ENCODE data around the gene NDST1. TPM values are rescaled to one million over a fixed set of nuclear protein-coding genes. Genes with fewer than 3 reads are reported as not detected.

Gene NDST1
- total and polyA plus RNA-seq, 10 of the 15 experiments (the other 5 are each of a cell fraction or from before 2014, with no cell fraction given) = 0.20 to 53.5 (median 12.9) TPM

- H3K4me1 ChIP-seq (ENCODE audit: control insufficient read depth, insufficient read depth, low read length) = 0 out of 2 replicates have a peak, but pooled peaks cover 3% of the 10 kb centered on the region
- ChIA-PET POLR2A (interaction anchor here (1.1 kb wide), 1 partner anchor 63 kb away, joined by 3 read pairs; no protein-coding TSS in a partner anchor), CTCF (interaction anchor here (0.7 to 1.5 kb wide), 3 partner anchors 20 to 267 kb away, joined by 3 to 4 read pairs (median 3); partner anchors contain the start of gene IRGM), RAD21 (ENCODE audit: unreplicated experiment) (no interaction called here), SMC1A (ENCODE audit: uncharacterized antibody, unreplicated experiment) (interaction anchor here (0.7 to 1.7 kb wide), 5 partner anchors 9 to 230 kb away, joined by 3 to 4 read pairs (median 3); no protein-coding TSS in a partner anchor)
- TF ChIP-seq PAX8 (IDR thresholded peaks at IDR 0.05) = no peak
- TF ChIP-seq REST (IDR thresholded peaks at IDR 0.05; ENCODE audit: low read depth, low read length) = 0 out of 2 replicates have a peak, but pooled peaks have one; percentile 25
- intact Hi-C loops (cut with micrococcal nuclease; ENCODE audit: unreplicated experiment) (no loop called here), in situ Hi-C loops (cut with MboI) (no loop called here)
- FAIRE-seq (no peak), ATAC-seq (no peak), DNase-seq (ENCODE audit: low read depth, low spot score) (no peak)
- no peak overlapping the region for H3K27ac ChIP-seq (ENCODE audit: control insufficient read depth, insufficient read depth)
- no peak overlapping the region for H3K4me2 ChIP-seq (ENCODE audit: control insufficient read depth, insufficient read depth)
- H3K9me3 ChIP-seq (replicated peaks; ENCODE audit: control insufficient read depth, insufficient read depth, low read length) = no peaks in the 10 kb centered on the region
- no peak overlapping the region for H3K4me3 ChIP-seq
- no peak overlapping the region for H2AFZ ChIP-seq (ENCODE audit: control insufficient read depth, low read depth, low read length)
- H3K36me3 ChIP-seq (ENCODE audit: control insufficient read depth in 2 of 2, insufficient read depth in 2 of 2, low read length in 1 of 2) = no peaks in the 10 kb centered on the region
- WGBS (ENCODE audit: insufficient coverage, insufficient replicate concordance, low lambda C conversion rate, missing lambda C conversion rate) = 52% methylated on average over 11 of the region's 11 CpGs
- H3K27me3 ChIP-seq (replicated peaks in 1 of 2; ENCODE audit: control insufficient read depth in 2 of 2, insufficient read depth in 2 of 2, low read length in 1 of 2) = no peaks in the 10 kb centered on the region; a peak in 1 of 4 replicates
- BruUV-seq (replicated peaks) = no TSS peak
- no peak overlapping the region for H3K9ac ChIP-seq (ENCODE audit: control insufficient read depth, insufficient read depth, low read length)
- no peaks in the 10 kb centered on the region for H4K20me1 ChIP-seq (ENCODE audit: control insufficient read depth, insufficient read depth)
- H3K79me2 ChIP-seq (ENCODE audit: control insufficient read depth, insufficient read depth, low read length) = no peaks in the 10 kb centered on the region
Measured at GRCh38 chr5:150579462-150580400, 71.8 kb downstream of the NDST1 start.

All from GM12878 (cell line).